GM19351 (cell line): ENCODE measurements around the gene M1AP.
A peak's percentile ranks its signal among the peaks of the same experiment; 100 is the strongest.
"Not testable (repeated sequence)": the region's sequence is repeated elsewhere in the genome, so short reads cannot be mapped to it uniquely, and the experiment has no call there.

ENCODE experiments used
- ATAC-seq: cut with Tn5 transposase; IDR thresholded peaks from one replicate; pipeline ENCODE4 v1.9.1; 2021; ENCODE audit warnings: mild to moderate bottlenecking, moderate library complexity; ENCODE audit not compliant: unreplicated experiment

The M1AP gene

DNA sequence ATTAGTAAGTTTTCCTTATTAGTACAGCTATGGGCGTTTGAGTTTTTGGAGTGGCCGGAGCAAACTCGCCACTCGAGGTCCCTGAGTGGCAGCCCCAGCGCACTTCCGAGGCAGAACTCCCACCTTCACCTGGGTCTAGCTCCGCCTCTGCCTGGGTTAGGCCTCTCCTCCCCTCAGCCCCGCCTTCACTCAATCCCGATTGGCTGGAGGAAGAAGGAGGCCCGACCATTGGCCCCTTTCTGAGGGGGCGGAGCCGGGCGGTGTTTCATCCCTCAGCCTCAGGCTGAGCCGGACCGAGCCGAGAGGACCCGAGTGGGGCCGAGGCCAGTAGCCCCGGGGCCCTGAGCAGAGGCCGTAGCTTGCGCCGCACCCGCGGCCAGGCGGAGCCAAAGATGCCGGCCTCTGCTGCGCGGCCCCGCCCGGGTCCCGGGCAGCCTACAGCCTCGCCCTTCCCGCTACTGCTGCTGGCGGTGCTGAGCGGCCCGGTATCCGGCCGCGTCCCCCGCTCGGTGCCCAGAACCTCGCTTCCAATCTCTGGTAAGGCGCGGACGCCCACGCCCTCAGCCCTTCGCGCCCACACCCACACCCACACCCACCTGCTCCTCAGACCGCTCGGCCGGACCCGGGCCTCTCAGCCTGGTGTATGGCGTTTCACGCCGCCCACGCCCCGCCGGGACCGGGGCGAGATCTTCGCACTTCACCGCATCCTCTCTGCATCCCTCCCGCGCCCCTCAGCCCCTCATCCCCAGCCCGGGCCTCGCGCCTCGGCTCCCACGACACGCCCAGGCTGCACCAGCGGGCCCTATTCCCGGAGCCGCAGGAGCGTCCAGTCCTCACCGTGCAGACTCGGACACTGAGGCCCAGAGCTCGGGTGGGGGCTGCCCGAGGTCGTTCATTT, 6.1 kb upstream of the M1AP start, which contains the start of gene SEMA4F:
Gene SEMA4F (plus strand): TSS at position 263 of the 898 bp plus-strand sequence. CDS start 130 bp downstream, at position 393.
- peak; percentile 100 for ATAC-seq

DNA sequence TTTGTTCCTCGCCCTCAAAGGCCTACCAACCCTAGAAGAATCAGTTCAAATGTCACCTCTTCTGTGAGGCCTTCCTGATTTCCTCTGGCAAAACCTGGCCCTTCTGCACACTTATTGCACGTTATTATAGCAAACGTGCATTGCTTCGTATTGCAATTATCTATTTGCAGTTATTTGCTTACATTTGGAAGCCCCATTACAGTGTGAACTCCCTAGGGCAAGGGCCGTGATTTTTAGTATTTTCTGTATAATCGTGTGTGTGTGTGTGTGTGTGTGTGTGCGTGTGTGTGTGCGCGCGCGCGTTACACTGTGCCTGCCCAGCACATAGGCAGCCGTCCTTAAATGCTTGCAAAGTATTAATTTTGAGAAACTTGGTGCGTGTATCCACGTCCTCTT, 5.5 kb upstream of the M1AP start:
- ATAC-seq = peak; percentile 18

DNA sequence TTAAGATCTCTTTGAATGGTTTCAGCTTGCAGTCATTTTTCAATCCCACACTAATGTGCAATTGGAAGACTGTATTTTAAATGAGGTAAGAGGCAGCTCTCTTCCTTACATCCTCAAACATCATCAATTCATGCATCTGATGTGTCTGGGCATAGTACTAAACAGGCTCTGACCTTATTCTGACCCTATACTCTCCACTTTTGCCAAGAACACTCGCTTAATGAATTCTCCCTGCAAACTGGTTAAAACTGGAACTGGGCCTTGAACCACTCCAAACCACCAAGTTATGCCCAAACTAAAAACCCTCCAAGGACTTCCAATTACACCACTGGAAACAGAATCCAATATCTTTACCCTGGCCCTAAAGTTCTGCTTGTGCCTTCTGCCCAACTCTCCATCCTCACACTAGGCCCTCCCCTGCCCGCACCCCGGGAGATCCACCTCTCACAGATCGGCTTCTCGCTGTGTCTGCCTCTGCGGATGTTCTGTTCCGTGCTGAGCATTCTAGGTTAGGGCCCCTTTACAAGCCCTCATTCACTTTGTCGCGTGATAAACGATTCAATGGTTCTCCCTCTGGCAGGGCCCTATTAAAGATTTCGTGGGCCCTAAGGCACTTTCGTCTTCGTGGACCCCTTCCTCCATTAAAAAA, 1.2 kb downstream of the M1AP start:
- no peak for ATAC-seq

DNA sequence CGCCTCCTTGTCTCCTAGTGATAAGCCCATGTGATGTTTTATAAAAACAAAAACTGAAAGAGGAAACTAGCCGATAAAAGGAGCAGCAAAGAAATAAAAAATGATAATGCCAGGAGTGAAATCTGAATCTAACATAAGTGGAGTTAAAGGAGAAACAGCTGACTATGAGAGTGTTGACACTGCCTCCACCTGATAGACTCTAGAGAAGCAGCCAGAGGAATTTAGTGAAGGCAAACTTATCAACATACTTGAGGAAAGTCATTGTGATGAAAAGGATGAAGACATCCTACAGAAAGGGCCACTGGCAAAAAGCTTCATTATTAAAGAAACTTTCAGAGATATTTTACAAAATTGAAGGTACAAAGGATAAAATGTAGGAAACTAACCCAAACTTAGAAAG, 1.9 kb downstream of the M1AP start:
- no peak for ATAC-seq

DNA sequence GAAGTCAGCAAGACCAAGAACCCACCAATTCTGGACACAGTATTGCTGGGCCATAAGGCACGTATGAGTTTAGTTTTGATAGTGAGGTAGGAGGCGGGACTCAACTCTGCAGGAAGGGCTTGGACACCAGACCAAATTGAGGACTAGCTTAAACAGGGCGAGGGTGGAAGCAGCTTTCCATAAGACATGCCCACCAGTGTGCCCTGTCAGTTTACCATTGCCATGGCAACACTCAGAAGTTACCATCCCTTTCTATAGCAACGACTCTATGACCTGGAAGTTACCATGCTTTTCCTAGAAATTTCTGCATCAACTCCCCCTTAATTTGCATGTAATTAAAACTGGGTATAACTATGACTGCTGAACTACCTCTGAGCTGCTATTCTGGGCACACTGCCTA, 2.8 kb downstream of the M1AP start:
- no peak for ATAC-seq

DNA sequence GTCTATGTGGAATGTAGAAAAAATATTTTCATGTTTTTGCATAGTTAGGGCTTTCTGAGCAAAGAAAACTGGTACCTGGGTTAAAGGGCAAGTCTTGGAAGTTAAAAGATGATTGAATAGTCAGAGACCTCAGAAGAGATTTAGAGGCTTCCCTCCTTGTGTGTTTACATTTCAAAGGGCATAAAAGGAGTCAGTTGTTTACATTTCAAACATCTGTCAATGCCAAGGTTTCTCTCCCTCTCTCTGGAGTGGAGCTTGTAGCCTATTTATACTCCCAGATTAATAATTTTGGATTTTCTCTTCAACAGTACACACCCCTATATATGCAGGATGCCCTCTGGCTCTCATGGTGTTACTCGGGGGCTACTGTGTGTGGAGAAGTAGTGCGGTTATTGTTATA, 8.6 kb downstream of the M1AP start:
- ATAC-seq = no peak

DNA sequence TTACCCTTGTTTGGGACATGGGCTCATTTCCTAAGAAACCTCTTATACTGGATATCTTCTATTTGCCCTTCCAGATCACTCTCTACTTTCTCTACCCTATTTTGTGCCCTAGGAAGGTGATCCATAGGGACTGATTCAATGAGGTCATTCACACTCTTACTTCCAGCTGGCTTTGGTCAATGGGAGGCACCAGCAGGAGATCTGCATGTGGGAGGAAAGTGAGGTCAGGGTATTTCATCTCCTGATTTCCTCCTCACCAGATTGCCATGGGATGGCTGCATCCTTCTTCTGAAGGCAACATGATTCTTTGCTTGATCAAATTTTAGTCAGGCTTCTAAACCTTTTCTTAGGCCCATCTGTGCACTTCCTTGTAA, 15.2 kb downstream of the M1AP start:
- ATAC-seq = no peak

DNA sequence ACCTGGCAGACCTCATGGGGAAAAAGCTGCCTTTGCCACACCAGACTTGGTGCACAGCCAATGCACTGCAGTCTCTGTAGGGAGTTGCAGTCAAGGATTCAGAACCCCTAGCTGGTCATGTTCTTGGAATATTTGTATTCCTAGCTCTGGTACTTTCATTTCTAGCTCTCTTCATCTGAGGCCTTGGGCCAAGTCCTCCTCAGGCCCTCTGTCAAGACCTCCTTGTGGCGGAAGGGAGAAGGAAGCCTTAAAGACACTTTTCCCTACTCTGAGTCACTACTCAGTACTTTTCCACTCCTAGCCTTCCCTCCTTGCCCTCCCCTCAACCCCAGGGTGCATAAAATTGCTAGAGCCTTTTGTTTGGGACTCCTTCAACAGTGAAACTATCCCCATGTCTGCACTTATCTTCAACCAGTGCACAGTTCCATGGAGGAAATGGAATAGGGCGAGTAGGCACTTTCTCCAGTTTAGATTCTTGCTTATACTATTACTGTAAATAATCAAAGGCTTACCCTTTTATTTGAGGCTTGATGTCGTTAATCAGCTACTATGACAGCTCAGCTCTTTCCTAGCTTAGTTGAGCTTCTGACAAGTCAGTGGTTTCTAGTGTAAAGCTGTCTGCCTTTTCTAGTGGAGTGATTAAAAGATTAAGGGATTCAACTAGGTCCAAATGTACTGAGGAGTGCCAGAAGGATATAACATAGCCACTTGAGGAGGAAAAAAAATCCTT, 15.8 kb downstream of the M1AP start:
- ATAC-seq = no peak

DNA sequence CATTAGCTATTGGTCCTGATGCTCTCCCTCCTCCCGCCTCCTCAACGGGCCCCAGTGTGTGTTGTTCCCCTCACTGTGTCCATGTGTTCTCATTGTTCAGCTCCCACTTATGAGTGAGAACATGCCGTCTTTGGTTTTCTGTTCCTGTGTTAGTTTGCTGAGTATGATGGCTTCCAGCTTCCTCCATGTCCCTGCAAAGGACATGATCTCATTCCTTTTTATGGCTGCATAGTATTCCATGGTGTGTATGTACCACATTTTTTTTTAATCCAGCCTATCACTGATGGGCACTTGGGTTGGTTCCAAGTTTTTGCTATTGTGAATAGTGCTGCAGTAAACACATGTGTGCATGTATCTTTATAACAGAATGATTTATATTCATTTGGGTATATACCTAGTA, 17.7 kb downstream of the M1AP start:
- not testable (repeated sequence) for ATAC-seq

DNA sequence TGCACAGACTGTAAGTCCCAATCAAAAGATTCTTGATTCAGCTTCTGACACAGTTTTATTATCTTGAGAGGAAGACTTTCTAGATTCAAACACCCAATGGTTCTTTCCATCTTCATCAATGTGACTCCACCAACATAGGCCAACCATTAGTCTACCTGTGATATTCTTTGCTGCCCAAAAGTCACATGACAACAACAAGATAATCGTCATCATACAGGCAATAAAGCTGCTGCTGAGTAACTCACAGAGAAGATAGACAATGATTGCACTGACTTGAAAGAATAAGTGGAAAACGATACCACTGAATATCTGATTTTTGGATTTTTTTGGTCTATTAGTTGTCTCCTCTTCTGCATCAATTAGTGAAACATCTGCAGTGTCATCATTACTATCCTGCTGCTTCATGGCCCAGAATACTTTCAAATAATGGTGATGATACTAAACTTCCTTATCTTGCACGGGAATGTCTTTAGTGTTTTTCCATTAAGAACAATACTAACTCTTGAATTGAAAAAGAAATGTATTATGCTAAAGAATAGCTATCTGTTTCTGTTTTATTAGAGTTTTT, 19.5 kb downstream of the M1AP start:
- no peak for ATAC-seq

DNA sequence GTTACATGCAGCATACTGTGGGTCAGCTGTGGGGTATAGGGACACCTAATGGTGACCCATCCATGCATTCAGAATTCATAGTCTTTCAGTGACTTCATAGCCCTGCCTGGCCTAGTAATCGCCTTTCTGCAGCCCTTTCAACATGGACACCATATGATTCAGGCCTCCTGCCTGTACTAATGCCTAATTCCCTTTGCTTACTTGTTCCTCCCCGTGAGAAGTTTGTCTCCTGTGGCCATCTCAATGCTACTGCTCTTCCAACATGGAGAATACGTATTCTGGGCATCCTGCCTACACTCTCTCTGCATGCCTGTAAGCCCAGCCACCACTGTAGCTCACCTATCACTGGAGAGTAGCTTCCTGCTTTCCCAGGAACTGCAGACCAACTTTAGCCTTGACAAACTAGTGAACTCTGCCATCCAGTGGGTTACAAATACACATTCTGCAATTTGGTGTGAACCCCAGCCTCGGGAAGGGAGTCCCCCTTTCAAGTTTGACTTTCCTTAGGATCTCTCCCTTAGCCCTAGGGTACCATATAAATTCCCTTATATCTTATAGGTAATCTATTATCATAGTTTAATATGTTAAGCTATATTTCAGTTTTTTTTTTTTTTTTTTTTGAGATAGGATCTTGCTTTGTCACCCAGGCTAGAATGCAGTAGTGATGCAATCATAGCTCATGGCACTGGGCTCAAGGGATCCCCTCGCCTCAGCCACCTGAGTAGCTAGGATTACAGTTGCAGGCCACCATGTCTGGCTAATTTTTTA, 22.3 kb downstream of the M1AP start:
- ATAC-seq = no peak

DNA sequence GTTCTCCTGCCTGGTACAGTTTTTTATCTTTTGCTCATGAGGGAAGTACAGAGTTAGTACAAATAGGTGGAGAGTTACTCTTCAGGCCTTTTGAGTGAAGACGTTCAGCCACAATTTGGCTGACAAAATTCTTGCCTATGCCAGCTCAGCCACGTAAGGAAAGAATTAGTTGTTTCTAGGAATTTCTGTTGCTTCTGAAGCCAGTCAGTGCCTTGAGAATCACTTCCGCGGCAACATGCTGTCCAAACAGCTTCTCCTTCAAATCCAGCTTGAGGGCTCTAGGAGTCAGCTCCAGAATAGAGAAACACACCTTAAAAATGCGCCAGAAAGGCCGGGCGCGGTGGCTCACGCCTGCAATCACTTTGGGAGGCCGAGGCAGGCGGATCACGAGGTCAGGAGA, 27.5 kb downstream of the M1AP start:
- ATAC-seq = no peak

DNA sequence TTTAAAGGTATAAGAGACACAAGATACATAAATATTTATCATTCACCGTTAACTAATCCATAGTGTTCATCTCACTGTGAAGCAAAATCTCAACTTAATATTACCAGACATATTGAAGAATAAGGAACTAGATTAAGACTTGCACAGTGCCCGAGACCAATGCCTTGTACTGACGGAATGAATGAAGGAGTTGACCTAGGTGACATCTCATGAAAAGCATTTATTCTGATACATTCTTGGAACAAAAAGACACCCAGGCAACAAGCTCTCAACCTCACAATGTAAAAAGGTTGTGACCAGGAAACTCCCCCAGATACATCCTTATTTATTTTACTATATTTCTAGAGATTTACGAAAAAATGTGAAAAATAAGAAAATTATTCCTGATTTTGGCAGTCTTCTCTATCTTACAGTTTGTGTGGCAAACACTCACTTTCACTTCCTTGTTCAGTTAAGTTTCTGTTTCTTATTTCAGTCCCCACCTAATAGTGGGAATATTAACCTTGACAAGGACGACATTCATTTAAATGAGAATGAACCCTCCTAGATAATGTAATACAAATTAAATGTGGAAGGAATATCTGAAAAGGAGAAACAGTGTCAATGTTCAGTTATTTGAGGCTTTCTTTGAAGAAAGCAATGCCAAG, 28.4 kb downstream of the M1AP start:
- peak; percentile 54 for ATAC-seq

DNA sequence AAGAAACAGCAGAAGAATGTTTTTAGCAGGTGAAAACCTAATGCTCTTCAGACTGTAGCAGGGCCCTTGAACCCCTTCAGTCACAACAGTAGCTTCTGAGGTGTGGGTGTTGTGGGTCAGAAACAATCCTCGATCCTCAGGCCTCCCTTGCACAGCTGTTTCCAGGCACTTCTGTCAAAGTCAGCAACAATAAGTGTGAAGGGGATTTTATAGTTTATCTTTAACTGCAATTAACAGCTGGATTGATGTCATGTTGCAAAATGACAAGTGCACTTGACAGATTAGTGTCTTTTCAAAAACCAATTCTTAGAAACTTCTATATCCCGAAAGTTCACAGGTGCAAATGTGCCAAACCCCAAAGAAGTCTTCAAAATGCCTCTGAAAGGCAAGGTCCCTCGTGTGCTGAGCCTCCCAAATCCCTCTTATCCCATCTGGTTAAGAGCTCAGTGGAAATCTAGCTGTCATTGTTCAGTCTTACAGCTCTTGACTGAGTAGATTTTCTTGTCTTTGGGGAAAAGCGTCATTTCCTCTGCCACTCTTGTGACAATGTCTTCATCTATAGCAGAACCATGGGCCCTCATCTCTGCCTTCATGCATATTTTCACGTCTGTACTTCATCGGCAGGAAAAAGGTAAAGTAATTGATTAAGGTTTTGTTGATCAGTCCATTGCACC, 29.6 kb downstream of the M1AP start:
- ATAC-seq = no peak

DNA sequence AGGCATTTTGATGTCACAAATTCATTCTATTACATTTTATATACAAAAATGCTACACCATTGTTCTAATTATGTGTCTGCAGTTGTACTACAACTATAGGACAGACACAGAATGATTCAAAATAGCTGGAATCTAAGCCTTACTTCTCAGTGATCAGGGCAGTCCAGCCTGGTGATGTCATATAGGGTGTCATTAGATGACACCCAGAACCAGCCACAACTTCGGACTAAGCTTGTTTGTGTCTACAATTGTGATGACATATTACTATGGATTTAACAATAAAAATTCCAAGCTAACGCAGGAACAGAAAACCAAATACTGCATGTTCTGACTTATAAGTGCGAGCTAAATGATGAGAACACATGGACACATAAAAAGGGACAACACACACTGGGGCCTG, 31.0 kb downstream of the M1AP start:
- ATAC-seq = no peak

DNA sequence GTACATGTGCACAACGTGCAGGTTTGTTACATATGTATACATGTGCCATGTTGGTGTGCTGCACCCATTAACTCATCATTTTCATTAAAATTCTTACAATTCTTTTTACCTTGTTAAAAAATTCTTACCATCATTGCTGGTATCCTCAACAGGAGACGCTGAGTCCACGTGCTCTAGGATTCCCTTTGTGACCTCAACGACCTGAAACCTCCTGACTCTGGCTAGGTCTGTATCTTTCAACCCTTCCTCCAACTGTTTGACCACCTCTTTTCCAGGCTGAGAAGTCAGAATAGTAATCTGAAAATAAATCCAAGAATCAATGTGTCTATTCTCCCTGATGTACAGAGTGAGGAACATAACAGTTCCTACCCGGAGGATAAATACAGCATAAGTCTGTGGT, 41.2 kb downstream of the M1AP start:
- ATAC-seq = no peak

DNA sequence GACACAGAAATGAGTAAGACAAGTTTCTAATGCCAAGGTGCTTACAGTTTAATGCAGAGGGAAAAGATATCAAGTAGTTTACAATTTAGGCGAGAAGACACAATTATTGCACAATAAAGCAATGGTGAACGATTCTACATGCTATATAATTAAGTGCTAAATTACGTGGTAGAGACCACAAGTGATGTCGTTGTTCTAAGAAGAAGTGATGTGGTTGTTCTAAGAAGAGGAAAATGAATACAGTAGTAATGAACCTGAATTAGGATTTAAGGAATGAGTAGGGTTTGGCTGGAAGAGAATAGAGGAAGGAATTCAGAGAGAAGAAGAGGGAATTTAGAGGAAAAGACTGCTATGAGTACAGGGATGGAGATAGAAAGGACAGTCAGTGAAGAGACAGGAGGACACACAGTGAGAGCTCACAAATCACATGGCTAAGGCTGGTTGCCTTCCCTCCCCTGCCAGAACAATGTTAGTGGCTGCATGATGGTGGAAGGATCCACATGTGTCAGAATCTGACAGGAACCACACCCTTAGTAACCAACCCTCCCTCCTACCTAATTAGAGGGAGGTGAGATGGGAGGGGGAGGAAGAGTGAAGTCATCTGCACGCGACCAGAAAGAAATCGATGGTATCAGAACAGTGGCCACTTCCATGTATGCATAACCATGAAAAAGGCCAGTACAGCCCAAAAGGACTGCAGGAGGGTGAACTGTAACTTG, 44.7 kb downstream of the M1AP start:
- ATAC-seq = no peak

DNA sequence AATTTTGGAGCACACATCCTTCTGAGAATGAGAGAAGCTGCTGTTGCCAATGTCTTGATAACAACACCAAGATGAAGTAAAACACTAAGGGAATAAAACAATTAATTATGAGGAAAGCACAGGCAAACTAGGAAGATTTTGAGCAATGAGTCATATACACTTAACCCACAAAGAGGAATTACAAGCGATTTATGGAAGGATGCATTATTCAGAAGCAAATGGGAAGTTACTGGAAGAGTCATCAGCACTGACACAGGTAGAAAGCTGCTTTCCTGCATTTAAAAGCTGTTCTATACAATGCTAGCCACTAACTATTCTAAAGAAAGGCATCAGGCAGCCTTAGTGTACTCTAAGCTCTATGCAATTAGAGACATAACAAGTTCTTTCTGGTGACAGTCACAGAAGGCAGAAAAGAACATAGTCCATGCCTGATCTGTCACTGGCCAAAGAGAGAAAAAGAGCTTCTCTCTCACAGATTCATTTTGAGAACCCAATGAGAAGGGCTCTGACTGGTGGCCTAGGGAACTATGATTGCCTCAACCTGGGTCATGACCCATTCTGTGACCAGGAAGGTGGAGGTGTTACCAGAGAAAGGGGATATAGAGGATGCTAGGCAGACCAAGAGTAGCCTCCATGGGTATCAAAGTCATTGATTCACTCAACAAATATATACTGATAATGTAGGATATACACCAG, 45.4 kb downstream of the M1AP start:
- no peak for ATAC-seq
